Chondrocyte (in vitro differentiated cells): Measurements from ENCODE around the gene FN3K. TPM values are rescaled to one million over a fixed set of nuclear protein-coding genes. Genes with fewer than 3 reads are reported as not detected.

Source experiments
- DNase-seq: peaks from one replicate; pipeline ENCODE4 v3.0.0; 2021; ENCODE audit warnings: mixed read lengths, low spot score
- H3K27ac Mint-ChIP-seq: one replicate; pipeline ENCODE4 v1.8.0; 2021; ENCODE audit warnings: mild to moderate bottlenecking, moderate library complexity, mixed read lengths; ENCODE audit not compliant: unreplicated experiment
- H3K27me3 Mint-ChIP-seq: 2 replicates; pipeline ENCODE4 v1.8.0; 2021; ENCODE audit warnings: low read depth, mixed read lengths
- H3K36me3 Mint-ChIP-seq: 2 replicates; pipeline ENCODE4 v1.8.0; 2021; ENCODE audit warnings: low read depth, mixed read lengths
- H3K4me1 Mint-ChIP-seq: 2 replicates; pipeline ENCODE4 v1.8.0; 2021; ENCODE audit warnings: low read depth, mild to moderate bottlenecking, mixed read lengths
- H3K4me3 Mint-ChIP-seq: one replicate; pipeline ENCODE4 v1.8.0; 2021; ENCODE audit warnings: mild to moderate bottlenecking, moderate library complexity, mixed read lengths; ENCODE audit not compliant: unreplicated experiment
- H3K9me3 Mint-ChIP-seq: 2 replicates; pipeline ENCODE4 v1.8.0; 2021; ENCODE audit warnings: low read depth, mixed read lengths
- total RNA-seq: library from RNA; stranded (reverse); gene quantifications from 3 replicates; pipeline ENCODE4 v1.2.1, GENCODE V29; 2021
- TF ChIP-seq, protein P1 (sequence below): fragments of 200-600 bp; sonication (generic); IDR thresholded peaks from 2 replicates; pipeline ENCODE4 v1.5.0; 2021; ENCODE audit warnings: antibody characterized with exemption, mild to moderate bottlenecking, moderate library complexity

Gene FN3K
- total RNA-seq, 1 donor from 2014 or later = 19.0 TPM

- TF ChIP-seq, protein P1, sequence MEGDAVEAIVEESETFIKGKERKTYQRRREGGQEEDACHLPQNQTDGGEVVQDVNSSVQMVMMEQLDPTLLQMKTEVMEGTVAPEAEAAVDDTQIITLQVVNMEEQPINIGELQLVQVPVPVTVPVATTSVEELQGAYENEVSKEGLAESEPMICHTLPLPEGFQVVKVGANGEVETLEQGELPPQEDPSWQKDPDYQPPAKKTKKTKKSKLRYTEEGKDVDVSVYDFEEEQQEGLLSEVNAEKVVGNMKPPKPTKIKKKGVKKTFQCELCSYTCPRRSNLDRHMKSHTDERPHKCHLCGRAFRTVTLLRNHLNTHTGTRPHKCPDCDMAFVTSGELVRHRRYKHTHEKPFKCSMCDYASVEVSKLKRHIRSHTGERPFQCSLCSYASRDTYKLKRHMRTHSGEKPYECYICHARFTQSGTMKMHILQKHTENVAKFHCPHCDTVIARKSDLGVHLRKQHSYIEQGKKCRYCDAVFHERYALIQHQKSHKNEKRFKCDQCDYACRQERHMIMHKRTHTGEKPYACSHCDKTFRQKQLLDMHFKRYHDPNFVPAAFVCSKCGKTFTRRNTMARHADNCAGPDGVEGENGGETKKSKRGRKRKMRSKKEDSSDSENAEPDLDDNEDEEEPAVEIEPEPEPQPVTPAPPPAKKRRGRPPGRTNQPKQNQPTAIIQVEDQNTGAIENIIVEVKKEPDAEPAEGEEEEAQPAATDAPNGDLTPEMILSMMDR = no peak
- Mint-ChIP-seq H3K36me3 (peaks cover 21% of the 10 kb centered on the region), H3K27ac (no peak overlapping the region)
These were observed 12.1 kb upstream of the FN3K start for GRCh38 chr17:82723169-82723807.

GRCh38 chr17:82726427-82726826 is 9.0 kb upstream of the FN3K start:
- H3K4me1 Mint-ChIP-seq = no peaks in the 10 kb centered on the region
- H3K4me3 Mint-ChIP-seq = no peak overlapping the region
- TF ChIP-seq, protein P1 = no peak
- H3K9me3 Mint-ChIP-seq = no peaks in the 10 kb centered on the region
- no peaks in the 10 kb centered on the region for H3K27me3 Mint-ChIP-seq
- no peak overlapping the region for H3K27ac Mint-ChIP-seq
- peaks cover 21% of the 10 kb centered on the region for H3K36me3 Mint-ChIP-seq
- DNase-seq = no peak

More at GRCh38 chr17:82723169-82723807, 12.1 kb upstream of the FN3K start:
- Mint-ChIP-seq H3K4me3 (no peak overlapping the region), H3K9me3 (no peaks in the 10 kb centered on the region), H3K27me3 (no peaks in the 10 kb centered on the region), H3K4me1 (peaks cover 2% of the 10 kb centered on the region)
- no peak for DNase-seq

GRCh38 chr17:82729479-82730260 is 5.7 kb upstream of the FN3K start:
- Mint-ChIP-seq H3K36me3 (peaks cover 19% of the 10 kb centered on the region), H3K27ac (no peak overlapping the region), H3K4me1 (no peaks in the 10 kb centered on the region), H3K27me3 (no peaks in the 10 kb centered on the region), H3K4me3 (no peak overlapping the region), H3K9me3 (peaks cover 2% of the 10 kb centered on the region)
- peak; percentile 86 for DNase-seq
- TF ChIP-seq, protein P1 = no peak

GRCh38 chr17:82732118-82732743 is 3.2 kb upstream of the FN3K start:
- no peak for DNase-seq
- peaks cover 9% of the 10 kb centered on the region for H3K4me1 Mint-ChIP-seq
- H3K9me3 Mint-ChIP-seq = peaks cover 2% of the 10 kb centered on the region
- H3K27me3 Mint-ChIP-seq = no peaks in the 10 kb centered on the region
- TF ChIP-seq, protein P1 = no peak
- no peak overlapping the region for H3K4me3 Mint-ChIP-seq
- peaks cover 15% of the 10 kb centered on the region for H3K36me3 Mint-ChIP-seq
- no peak overlapping the region for H3K27ac Mint-ChIP-seq

GRCh38 chr17:82736511-82737185 is 1.2 kb downstream of the FN3K start:
- TF ChIP-seq, protein P1 = no peak
- H3K4me3 Mint-ChIP-seq = peak overlapping the region; percentile 66
- peaks cover 14% of the 10 kb centered on the region for H3K9me3 Mint-ChIP-seq
- H3K27ac Mint-ChIP-seq = no peak overlapping the region
- H3K27me3 Mint-ChIP-seq = no peaks in the 10 kb centered on the region
- no peak for DNase-seq
- peaks cover 9% of the 10 kb centered on the region for H3K4me1 Mint-ChIP-seq
- H3K36me3 Mint-ChIP-seq = peaks cover 27% of the 10 kb centered on the region
